Measurements from ENCODE around the gene CFAP53.
"Not testable (repeated sequence)": the region's sequence is repeated elsewhere in the genome, so short reads cannot be mapped to it uniquely, and the experiment has no call there.

Gene CFAP53

GRCh38 chr18:50311650-50312049 lies 45.4 kb upstream of the CFAP53 start:
- no peak overlapping the region for H3K4me3 ChIP-seq (replicated peaks; ENCODE audit: low read depth, low read length)
- no peak for DNase-seq (ENCODE audit: extremely low read depth, insufficient read length)
- TF ChIP-seq, protein P1, sequence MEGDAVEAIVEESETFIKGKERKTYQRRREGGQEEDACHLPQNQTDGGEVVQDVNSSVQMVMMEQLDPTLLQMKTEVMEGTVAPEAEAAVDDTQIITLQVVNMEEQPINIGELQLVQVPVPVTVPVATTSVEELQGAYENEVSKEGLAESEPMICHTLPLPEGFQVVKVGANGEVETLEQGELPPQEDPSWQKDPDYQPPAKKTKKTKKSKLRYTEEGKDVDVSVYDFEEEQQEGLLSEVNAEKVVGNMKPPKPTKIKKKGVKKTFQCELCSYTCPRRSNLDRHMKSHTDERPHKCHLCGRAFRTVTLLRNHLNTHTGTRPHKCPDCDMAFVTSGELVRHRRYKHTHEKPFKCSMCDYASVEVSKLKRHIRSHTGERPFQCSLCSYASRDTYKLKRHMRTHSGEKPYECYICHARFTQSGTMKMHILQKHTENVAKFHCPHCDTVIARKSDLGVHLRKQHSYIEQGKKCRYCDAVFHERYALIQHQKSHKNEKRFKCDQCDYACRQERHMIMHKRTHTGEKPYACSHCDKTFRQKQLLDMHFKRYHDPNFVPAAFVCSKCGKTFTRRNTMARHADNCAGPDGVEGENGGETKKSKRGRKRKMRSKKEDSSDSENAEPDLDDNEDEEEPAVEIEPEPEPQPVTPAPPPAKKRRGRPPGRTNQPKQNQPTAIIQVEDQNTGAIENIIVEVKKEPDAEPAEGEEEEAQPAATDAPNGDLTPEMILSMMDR (IDR thresholded peaks at IDR 0.05; ENCODE audit: insufficient read depth, low read length, poor library complexity, severe bottlenecking) = no peak
- H3K36me3 ChIP-seq (ENCODE audit: control insufficient read depth, insufficient read depth, low read length) = no peaks in the 10 kb centered on the region
- H3K27me3 ChIP-seq (replicated peaks; ENCODE audit: control insufficient read depth, insufficient read depth, low read length) = no peaks in the 10 kb centered on the region

- Histone ChIP-seq H3K4me3 (replicated peaks; ENCODE audit: low read depth, low read length) (no peak overlapping the region), H3K27me3 (replicated peaks; ENCODE audit: control insufficient read depth, insufficient read depth, low read length) (no peaks in the 10 kb centered on the region), H3K36me3 (ENCODE audit: control insufficient read depth, insufficient read depth, low read length) (no peaks in the 10 kb centered on the region)
- TF ChIP-seq, protein P1 (IDR thresholded peaks at IDR 0.05; ENCODE audit: insufficient read depth, low read length, poor library complexity, severe bottlenecking) = no peak
- DNase-seq (ENCODE audit: extremely low read depth, insufficient read length) = no peak
Measured at GRCh38 chr18:50310080-50310479, 43.8 kb upstream of the CFAP53 start.

DNA sequence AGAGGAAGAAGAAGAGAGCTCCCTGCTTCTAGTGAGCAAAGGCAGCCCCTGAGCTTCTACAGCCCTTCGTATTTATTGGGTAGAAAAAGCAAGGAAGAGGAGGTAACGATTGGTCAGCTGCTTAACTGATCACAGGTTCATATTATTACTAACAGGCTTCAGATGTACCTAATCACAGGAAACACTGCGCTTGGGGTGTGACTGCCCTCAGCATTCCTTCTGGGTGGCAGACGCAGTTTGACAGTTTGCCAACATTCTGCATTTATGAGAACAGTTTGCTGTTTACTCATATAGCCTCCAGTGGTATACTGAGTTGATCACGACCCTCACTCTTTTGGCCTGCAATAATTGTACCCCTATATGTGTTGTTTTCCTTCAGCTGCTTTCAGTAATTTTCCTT lies 42.6 kb upstream of the CFAP53 start:
- DNase-seq (ENCODE audit: extremely low read depth, insufficient read length) = not testable (repeated sequence)

GRCh38 chr18:50307738-50308470 lies 41.6 kb upstream of the CFAP53 start:
- H3K36me3 ChIP-seq (ENCODE audit: control insufficient read depth, insufficient read depth, low read length) = no peaks in the 10 kb centered on the region
- TF ChIP-seq, protein P1 (IDR thresholded peaks at IDR 0.05; ENCODE audit: insufficient read depth, low read length, poor library complexity, severe bottlenecking) = no peak
- DNase-seq (ENCODE audit: extremely low read depth, insufficient read length) = peak; percentile 83
- peak overlapping the region; percentile 60 for H3K4me3 ChIP-seq (replicated peaks; ENCODE audit: low read depth, low read length)
- no peaks in the 10 kb centered on the region for H3K27me3 ChIP-seq (replicated peaks; ENCODE audit: control insufficient read depth, insufficient read depth, low read length)

More for the DNA sequence above, 42.6 kb upstream of the CFAP53 start:
- not testable (repeated sequence) for H3K4me3 ChIP-seq (replicated peaks; ENCODE audit: low read depth, low read length); H3K27me3 ChIP-seq (replicated peaks; ENCODE audit: control insufficient read depth, insufficient read depth, low read length); H3K36me3 ChIP-seq (ENCODE audit: control insufficient read depth, insufficient read depth, low read length)

GRCh38 chr18:50307400-50307737 lies 41.1 kb upstream of the CFAP53 start:
- Histone ChIP-seq H3K4me3 (replicated peaks; ENCODE audit: low read depth, low read length) (peak overlapping the region; percentile 60), H3K27me3 (replicated peaks; ENCODE audit: control insufficient read depth, insufficient read depth, low read length) (no peaks in the 10 kb centered on the region), H3K36me3 (ENCODE audit: control insufficient read depth, insufficient read depth, low read length) (no peaks in the 10 kb centered on the region)
- DNase-seq (ENCODE audit: extremely low read depth, insufficient read length) = no peak
- TF ChIP-seq, protein P1 (IDR thresholded peaks at IDR 0.05; ENCODE audit: insufficient read depth, low read length, poor library complexity, severe bottlenecking) = no peak

GRCh38 chr18:50306944-50307343 lies 40.6 kb upstream of the CFAP53 start:
- DNase-seq (ENCODE audit: extremely low read depth, insufficient read length) = no peak
- no peaks in the 10 kb centered on the region for H3K36me3 ChIP-seq (ENCODE audit: control insufficient read depth, insufficient read depth, low read length)
- H3K27me3 ChIP-seq (replicated peaks; ENCODE audit: control insufficient read depth, insufficient read depth, low read length) = no peaks in the 10 kb centered on the region
- TF ChIP-seq, protein P1 (IDR thresholded peaks at IDR 0.05; ENCODE audit: insufficient read depth, low read length, poor library complexity, severe bottlenecking) = no peak
- no peak overlapping the region; the same call in 1 of the 2 replicates for H3K4me3 ChIP-seq (replicated peaks; ENCODE audit: low read depth, low read length)
